Stimulated activated naive CD4-positive, alpha-beta T cell treated with Interleukin-2 at 50 U/mL for 16 hours (primary cell): ENCODE results near the gene CYTIP.

ENCODE experiments used
- DNase-seq: peaks from one replicate; lab custom pipeline; 2025; lab: John Stamatoyannopoulos, UW

CYTIP gene

GRCh38 chr2:157463002-157463401 lies 19.1 kb upstream of the CYTIP start:
- DNase-seq, result no peak

- no peak for DNase-seq
Observed at GRCh38 chr2:157460897-157461296, 17.0 kb upstream of the CYTIP start.

- no peak for DNase-seq
Observed at GRCh38 chr2:157460384-157460837, 16.5 kb upstream of the CYTIP start.

- DNase-seq, result no peak
Observed at GRCh38 chr2:157459486-157459885, 15.6 kb upstream of the CYTIP start.

GRCh38 chr2:157447741-157448140 lies 3.9 kb upstream of the CYTIP start:
- DNase-seq, result no peak

- DNase-seq, result no peak
Observed at GRCh38 chr2:157447031-157447430, 3.1 kb upstream of the CYTIP start.

GRCh38 chr2:157444641-157445040 lies 752 bp upstream of the CYTIP start:
- DNase-seq, result peak; percentile 19

- no peak for DNase-seq
Observed at GRCh38 chr2:157443090-157443489, 799 bp downstream of the CYTIP start.

GRCh38 chr2:157442636-157443035 lies 1.3 kb downstream of the CYTIP start:
- no peak for DNase-seq

GRCh38 chr2:157442191-157442590 lies 1.7 kb downstream of the CYTIP start:
- DNase-seq, result no peak

GRCh38 chr2:157441072-157441454 lies 2.8 kb downstream of the CYTIP start:
- no peak for DNase-seq

- no peak for DNase-seq
Observed at GRCh38 chr2:157440404-157441071, 3.4 kb downstream of the CYTIP start.

GRCh38 chr2:157439824-157440186 lies 4.1 kb downstream of the CYTIP start:
- peak; percentile 70 for DNase-seq

GRCh38 chr2:157438863-157439823 lies 4.7 kb downstream of the CYTIP start:
- no peak for DNase-seq

GRCh38 chr2:157433394-157433793 lies 10.5 kb downstream of the CYTIP start:
- DNase-seq, result no peak

GRCh38 chr2:157432475-157433106 lies 11.3 kb downstream of the CYTIP start:
- no peak for DNase-seq

GRCh38 chr2:157431176-157431575 lies 12.7 kb downstream of the CYTIP start:
- no peak for DNase-seq

GRCh38 chr2:157428500-157429175 lies 15.3 kb downstream of the CYTIP start:
- no peak for DNase-seq

GRCh38 chr2:157427922-157428303 lies 16.0 kb downstream of the CYTIP start:
- DNase-seq, result no peak

GRCh38 chr2:157427003-157427921 lies 16.6 kb downstream of the CYTIP start:
- DNase-seq, result no peak

- DNase-seq, result no peak
Observed at GRCh38 chr2:157426477-157426994, 17.4 kb downstream of the CYTIP start.
